ENCODE results near the gene RNF144B. TPM values are rescaled to one million over a fixed set of nuclear protein-coding genes. Genes with fewer than 3 reads are reported as not detected.

RNF144B gene
- polyA plus RNA-seq, 2 of the 4 experiments (the other 2 are of a cell fraction) = 0.36 to 0.49 TPM

GRCh38 chr6:18507018-18507415, 119.9 kb downstream of the RNF144B start:
- H3K4me2 ChIP-seq = no peak overlapping the region
- POLR2A ChIA-PET = no interaction called here
- H3K4me3 ChIP-seq = no peak overlapping the region
- FAIRE-seq (no peak), DNase-seq (ENCODE audit: low read depth in 1 of 2, low spot score in 1 of 2) (no peak), ATAC-seq (no peak)
- no peaks in the 10 kb centered on the region for H3K4me1 ChIP-seq
- WGBS (ENCODE audit: missing lambda C conversion rate) = 68% methylated on average over 7 of the region's 7 CpGs
- H3K27ac ChIP-seq = no peak overlapping the region
- H3K9me3 ChIP-seq = no peaks in the 10 kb centered on the region
- CTCF ChIA-PET = interaction anchor here (0.9 to 8.1 kb wide), 3 partner anchors 160 to 923 kb away, joined by 3 to 79 read pairs (median 3); no protein-coding TSS in a partner anchor
- TF ChIP-seq MAZ (IDR thresholded peaks at IDR 0.05; ENCODE audit: borderline replicate concordance, low read depth, low read length) = no peak
- no peak for TF ChIP-seq ATOH8 (CRISPR knock-in tag; IDR thresholded peaks at IDR 0.05; ENCODE audit: low read depth)
- TF ChIP-seq RAD21 (conservative IDR thresholded peaks at IDR 0.05 in 1 of 2, IDR thresholded peaks at IDR 0.05 in 1 of 2) = no peak
- no peak for TF ChIP-seq POLR2A (IDR thresholded peaks at IDR 0.05; ENCODE audit: low read length)
- TF ChIP-seq CHD4 (IDR thresholded peaks at IDR 0.05; ENCODE audit: borderline replicate concordance) = no peak
- TF ChIP-seq CBX8 (IDR thresholded peaks at IDR 0.05) = no peak
- no peak for TF ChIP-seq HEYL (CRISPR knock-in tag; IDR thresholded peaks at IDR 0.05)
- no peak for TF ChIP-seq MAFK (IDR thresholded peaks at IDR 0.05; ENCODE audit: partially characterized antibody)
- no peak for TF ChIP-seq EHF (CRISPR knock-in tag; IDR thresholded peaks at IDR 0.05)
- no peak for TF ChIP-seq EHMT2 (IDR thresholded peaks at IDR 0.05; ENCODE audit: low read depth)
- TF ChIP-seq RNF2 (IDR thresholded peaks at IDR 0.05; ENCODE audit: borderline replicate concordance, low read depth) = no peak

DNA sequence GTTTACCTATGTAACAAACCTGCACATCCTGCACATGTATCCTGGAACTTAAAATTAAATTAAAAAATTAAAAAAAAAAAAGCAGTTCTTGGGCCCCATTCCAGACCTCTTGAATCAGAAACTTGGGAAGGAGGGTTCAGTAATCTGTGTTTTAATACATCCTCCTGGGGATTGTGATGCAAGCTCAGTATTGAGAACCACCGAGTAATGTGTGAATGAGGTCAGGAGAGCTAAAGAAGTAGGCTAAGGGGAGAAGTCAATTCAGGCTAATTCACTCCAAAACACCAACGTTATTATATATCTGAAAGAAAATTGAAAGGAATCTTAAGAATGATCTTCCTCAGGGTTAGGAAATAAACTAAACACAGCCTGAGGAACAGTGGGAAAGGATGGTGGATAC, 120.4 kb downstream of the RNF144B start:
- Histone ChIP-seq H3K4me3 (no peak overlapping the region), H3K9me3 (no peaks in the 10 kb centered on the region), H3K4me1 (no peaks in the 10 kb centered on the region), H3K27ac (no peak overlapping the region), H3K4me2 (no peak overlapping the region)
- WGBS (ENCODE audit: missing lambda C conversion rate) = 26% methylated on average over 2 of the region's 2 CpGs
- FAIRE-seq (no peak), DNase-seq (ENCODE audit: low read depth in 1 of 2, low spot score in 1 of 2) (no peak), ATAC-seq (no peak)
- ChIA-PET CTCF (interaction anchor here (1.4 to 8.1 kb wide), 2 partner anchors 161 to 184 kb away, joined by 3 to 79 read pairs; no protein-coding TSS in a partner anchor), POLR2A (no interaction called here)
- no peak for TF ChIP-seq EHMT2 (IDR thresholded peaks at IDR 0.05; ENCODE audit: low read depth)
- no peak for TF ChIP-seq REST (IDR thresholded peaks at IDR 0.05)
- TF ChIP-seq POLR2A (IDR thresholded peaks at IDR 0.05; ENCODE audit: low read length) = no peak
- no peak for TF ChIP-seq CBX2 (IDR thresholded peaks at IDR 0.05; ENCODE audit: borderline replicate concordance, low read depth)
- no peak for TF ChIP-seq RARB (CRISPR knock-in tag; IDR thresholded peaks at IDR 0.05)
- no peak for TF ChIP-seq NFE2L2 (conservative IDR thresholded peaks at IDR 0.05; ENCODE audit: low read length)
- no peak for TF ChIP-seq KDM1A (IDR thresholded peaks at IDR 0.05; ENCODE audit: low read depth)
- no peak for TF ChIP-seq ZFP36 (IDR thresholded peaks at IDR 0.05; ENCODE audit: borderline replicate concordance, partially characterized antibody)
- TF ChIP-seq MAZ (IDR thresholded peaks at IDR 0.05; ENCODE audit: borderline replicate concordance, low read depth, low read length) = no peak
- no peak for TF ChIP-seq JUN (IDR thresholded peaks at IDR 0.05)
- no peak for TF ChIP-seq EP300 (IDR thresholded peaks at IDR 0.05)
- no peak for TF ChIP-seq RFX5 (IDR thresholded peaks at IDR 0.05)
- TF ChIP-seq JUNB (IDR thresholded peaks at IDR 0.05) = no peak
- no peak for TF ChIP-seq NPAS2 (CRISPR knock-in tag; IDR thresholded peaks at IDR 0.05; ENCODE audit: borderline replicate concordance)
